K562 (cell line): ENCODE results near the gene TMA7B. TPM values are rescaled to one million over a fixed set of nuclear protein-coding genes. Genes with fewer than 3 reads are reported as not detected.
A peak's percentile ranks its signal among the peaks of the same experiment; 100 is the strongest.

Source experiments
- ATAC-seq: fragments of 200-7000 bp; cut with Tn5 transposase; 3 replicates; pipeline ENCODE4 v1.9.1; 2020; ENCODE audit warnings: moderate library complexity
- BruUV-seq: library from RNA; stranded (reverse); fragments of 400-500 nt; replicated peaks from 2 replicates; lab custom pipeline; 2021; lab: Mats Ljungman, UMichigan
- CTCF ChIA-PET: fragments of 300-600 bp; formaldehyde crosslinking; extraction: SDS; loops from one replicate; lab custom pipeline; 2021; ENCODE audit warnings: low intra/inter-chr PET ratio; lab: Yijun Ruan, JAX
- POLR2A ChIA-PET: fragments of 300-600, 350-650 bp; sonication (Branson Sonifier 250); formaldehyde crosslinking; extraction: SDS; loops from one replicate; lab custom pipeline; 2021; ENCODE audit warnings: antibody characterized with exemption, inconsistent platforms; lab: Yijun Ruan, JAX
- DNase-seq, 4 experiments: peaks; one replicate each; pipeline versions ENCODE4 v3.0.0 to v3.0.0-alpha.2; 2011 to 2018; ENCODE audit warnings: low spot score in 3 of 4, mixed read lengths in 3 of 4; ENCODE audit errors: extremely low read depth in 1 of 4
- FAIRE-seq: peaks from 2 replicates; lab custom pipeline; 2011; peaks lifted over from hg19 to GRCh38; lab: Jason Lieb, UNC
- H2AFZ ChIP-seq: 2 replicates; pipeline ENCODE4 v1.6.0; 2011; ENCODE audit warnings: low read depth, low read length, control low read depth, inconsistent platforms
- H3K27ac ChIP-seq: fragments of 200-600 bp; 3 replicates; pipeline ENCODE4 v1.8.0; 2011; ENCODE audit warnings: low read depth, mild to moderate bottlenecking, control low read depth, inconsistent platforms, low read length, moderate library complexity, mixed read lengths; ENCODE audit errors: extremely low read depth
- H3K27me3 ChIP-seq, 2 experiments: fragments of 300-600 bp in 1 of 2; 2 replicates in 1 of 2; 3 replicates in 1 of 2; pipeline versions ENCODE4 v1.6.0 to v1.8.0; 2011; ENCODE audit warnings: inconsistent platforms in 2 of 2, low read length in 2 of 2, mild to moderate bottlenecking in 1 of 2, mixed read lengths in 1 of 2, moderate library complexity in 1 of 2; ENCODE audit not compliant: control insufficient read depth in 2 of 2, insufficient read depth in 2 of 2
- H3K36me3 ChIP-seq: fragments of 300-600 bp; 3 replicates; pipeline ENCODE4 v1.8.0; 2011; ENCODE audit warnings: mild to moderate bottlenecking, low read length, inconsistent platforms; ENCODE audit not compliant: control insufficient read depth, insufficient read depth
- H3K4me1 ChIP-seq, 2 experiments: fragments of 200-600 bp in 1 of 2; replicated peaks in 1 of 2; 2 replicates in 1 of 2; 3 replicates in 1 of 2; pipeline versions ENCODE4 v1.5.1 to v1.8.0; 2011; ENCODE audit warnings: inconsistent platforms in 2 of 2, low read length in 2 of 2, mild to moderate bottlenecking in 1 of 2, mixed read lengths in 1 of 2, moderate library complexity in 1 of 2; ENCODE audit not compliant: control insufficient read depth in 2 of 2, insufficient read depth in 2 of 2
- H3K4me2 ChIP-seq: 2 replicates; pipeline ENCODE4 v1.6.1; 2011; ENCODE audit warnings: low read length, control low read depth, inconsistent platforms, mixed read lengths; ENCODE audit not compliant: insufficient read depth
- H3K4me3 ChIP-seq: fragments of 200-600 bp; sonication (generic), shearing (Covaris generic); 2 replicates; pipeline ENCODE4 v1.5.1; 2016; ENCODE audit warnings: control low read depth, inconsistent platforms
- H3K79me2 ChIP-seq: fragments of 200-600 bp; 3 replicates; pipeline ENCODE4 v1.8.0; 2011; ENCODE audit warnings: low read length, inconsistent platforms; ENCODE audit not compliant: control insufficient read depth, insufficient read depth
- H3K9ac ChIP-seq, 2 experiments: 2 replicates each; pipeline versions ENCODE4 v1.6.0 to v1.6.1; 2011; ENCODE audit warnings: low read depth in 2 of 2, low read length in 2 of 2, control low read depth in 1 of 2, inconsistent platforms in 1 of 2, mild to moderate bottlenecking in 1 of 2, mixed read lengths in 1 of 2; ENCODE audit not compliant: insufficient read depth in 1 of 2
- H3K9me1 ChIP-seq: one replicate; pipeline ENCODE4 v1.6.0; 2011; ENCODE audit warnings: inconsistent platforms, mild to moderate bottlenecking, low read length, moderate library complexity; ENCODE audit not compliant: control insufficient read depth, insufficient read depth
- H3K9me3 ChIP-seq: replicated peaks from 2 replicates; pipeline ENCODE4 v1.5.1; 2011; ENCODE audit warnings: low read depth, low read length, inconsistent platforms; ENCODE audit not compliant: control insufficient read depth, insufficient read depth
- H4K20me1 ChIP-seq: replicated peaks from 2 replicates; pipeline ENCODE4 v1.6.1; 2011; ENCODE audit warnings: low read length, inconsistent platforms, mixed read lengths; ENCODE audit not compliant: control insufficient read depth, insufficient read depth
- BRD9 ChIP-seq: fragments of 450-650 bp; IDR thresholded peaks from 2 replicates; pipeline ENCODE4 v1.6.1; 2018; ENCODE audit warnings: low read depth; ENCODE audit not compliant: partially characterized antibody
- NFIC ChIP-seq: fragments of 450-650 bp; IDR thresholded peaks from 2 replicates; pipeline ENCODE4 v1.6.1; 2017; ENCODE audit warnings: mild to moderate bottlenecking, inconsistent platforms
- RFX7 ChIP-seq: fragments of 250-450 bp; sonication (Bioruptor Pico); IDR thresholded peaks from 2 replicates; pipeline ENCODE4 v1.5.1; 2021; ENCODE audit warnings: mild to moderate bottlenecking
- TFAM ChIP-seq: fragments of 250-450 bp; sonication (Bioruptor Pico); conservative IDR thresholded peaks from 2 replicates; pipeline ENCODE4 v1.5.0; 2021; ENCODE audit warnings: mild to moderate bottlenecking, moderate library complexity
- ZNF121 ChIP-seq: sonication (generic); formaldehyde crosslinking; conservative IDR thresholded peaks from 2 replicates; pipeline ENCODE4 v1.8.0; 2022; ENCODE audit warnings: missing genetic modification reagents
- WGBS: fragments of 100-300 bp; shearing (Covaris generic); methylation state at CpG from one replicate; pipeline ENCODE4 v1.1.6; 2016; ENCODE audit warnings: low coverage, mixed read lengths; ENCODE audit not compliant: insufficient coverage; ENCODE audit errors: missing lambda C conversion rate; 5-methylcytosine and 5-hydroxymethylcytosine counted together
- in situ Hi-C: fragments of 300-500 bp; cut with MboI; formaldehyde crosslinking; loops from 4 replicates; pipeline ENCODE4 v1.15.0; 2018; ENCODE audit warnings: inconsistent platforms, mixed read lengths
- intact Hi-C: fragments of 100-400 bp; cut with micrococcal nuclease; formaldehyde crosslinking; loops from 2 replicates; pipeline ENCODE4 v1.14.2; 2022
- polyA plus RNA-seq, 8 experiments: library from polyadenylated mRNA; depleted of rRNA in 4 of 8; stranded (reverse) in 5 of 8; unstranded in 3 of 8; fragments of >200 nt; fragmentation: Nextera tagmentation in 2 of 8; fragmentation: Illumina TruSeq in 1 of 8; extraction: Ambion mirVana in 2 of 8; extraction: Trizol in 1 of 8; gene quantifications; 2 replicates each; pipeline versions ENCODE4 v1.2.1 to v1.2.3, GENCODE V29; 2011 to 2014; ENCODE audit warnings: inconsistent platforms in 1 of 8, missing spikeins in 1 of 8
- total RNA-seq, 7 experiments: library from RNA; depleted of rRNA in 6 of 7; stranded (reverse); fragments of >200 nt in 6 of 7; fragmentation: Illumina TruSeq in 2 of 7; extraction: Trizol in 2 of 7; gene quantifications; 2 replicates each; pipeline versions ENCODE4 v1.2.1 to v1.2.3, GENCODE V29; 2011 to 2021; ENCODE audit warnings: low replicate concordance in 1 of 7
- TF ChIP-seq, protein P1 (sequence below): sonication (generic); formaldehyde crosslinking; IDR thresholded peaks from 2 replicates; pipeline ENCODE4 v1.4.0; 2020; ENCODE audit warnings: mild to moderate bottlenecking, missing genetic modification reagents
- TF ChIP-seq, protein P2 (sequence below): sonication (generic); formaldehyde crosslinking; IDR thresholded peaks from 2 replicates; pipeline ENCODE4 v1.9.0; 2022; ENCODE audit warnings: mild to moderate bottlenecking, missing genetic modification reagents
- TF ChIP-seq, protein P3 (sequence below): fragments of 250-450 bp; sonication (Bioruptor Pico); IDR thresholded peaks from 2 replicates; pipeline ENCODE4 v1.4.0; 2020; ENCODE audit warnings: mild to moderate bottlenecking, moderate library complexity
- TF ChIP-seq, protein P4 (sequence below): fragments of 250-450 bp; sonication (Bioruptor Pico); IDR thresholded peaks from 2 replicates; pipeline ENCODE4 v1.5.0; 2021

The TMA7B gene
- total and polyA plus RNA-seq, 9 of the 15 experiments (the other 6 are each of a cell fraction or from before 2014, with no cell fraction given): 5.6 to 14.2 (median 11.8) TPM

DNA sequence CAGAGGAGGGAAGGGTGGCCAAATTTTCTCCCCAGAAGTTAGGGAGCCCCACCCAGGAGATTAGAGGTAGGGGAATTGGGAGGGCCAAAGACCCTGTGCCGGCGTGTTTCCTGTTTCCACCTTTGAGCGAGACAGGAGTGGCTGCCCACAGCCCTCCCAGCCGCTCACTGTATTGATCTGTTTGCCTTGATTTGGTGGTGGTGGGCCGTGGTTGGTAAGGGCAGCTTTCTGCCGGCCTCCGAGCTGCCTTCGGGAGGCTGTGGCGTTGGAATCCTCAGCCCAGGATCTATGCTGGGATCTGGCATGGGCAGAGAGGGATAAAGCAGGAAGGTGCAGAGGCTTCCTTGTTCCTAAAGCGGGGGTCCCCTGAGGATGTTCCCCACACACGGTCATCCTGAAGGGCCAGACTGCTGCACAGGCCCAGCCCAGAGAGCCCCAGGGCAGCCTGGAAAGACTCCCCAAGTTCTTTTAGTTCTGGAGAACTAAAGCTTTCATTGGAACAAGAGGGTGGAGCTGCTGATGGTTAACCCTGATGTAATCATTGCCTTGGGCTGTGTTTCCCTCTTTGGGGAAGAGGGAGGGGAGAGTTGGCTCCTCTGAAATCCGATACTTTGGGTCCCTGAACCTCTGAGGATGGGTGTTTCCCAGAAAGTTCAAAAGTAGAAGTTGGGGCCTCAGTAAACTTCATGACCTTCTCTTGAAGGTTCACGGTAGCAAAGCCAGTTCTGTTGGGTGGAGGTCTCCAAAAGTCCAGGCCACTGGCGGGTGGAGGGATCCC, 41.8 kb downstream of the TMA7B start (continued):
- TF ChIP-seq, protein P1, sequence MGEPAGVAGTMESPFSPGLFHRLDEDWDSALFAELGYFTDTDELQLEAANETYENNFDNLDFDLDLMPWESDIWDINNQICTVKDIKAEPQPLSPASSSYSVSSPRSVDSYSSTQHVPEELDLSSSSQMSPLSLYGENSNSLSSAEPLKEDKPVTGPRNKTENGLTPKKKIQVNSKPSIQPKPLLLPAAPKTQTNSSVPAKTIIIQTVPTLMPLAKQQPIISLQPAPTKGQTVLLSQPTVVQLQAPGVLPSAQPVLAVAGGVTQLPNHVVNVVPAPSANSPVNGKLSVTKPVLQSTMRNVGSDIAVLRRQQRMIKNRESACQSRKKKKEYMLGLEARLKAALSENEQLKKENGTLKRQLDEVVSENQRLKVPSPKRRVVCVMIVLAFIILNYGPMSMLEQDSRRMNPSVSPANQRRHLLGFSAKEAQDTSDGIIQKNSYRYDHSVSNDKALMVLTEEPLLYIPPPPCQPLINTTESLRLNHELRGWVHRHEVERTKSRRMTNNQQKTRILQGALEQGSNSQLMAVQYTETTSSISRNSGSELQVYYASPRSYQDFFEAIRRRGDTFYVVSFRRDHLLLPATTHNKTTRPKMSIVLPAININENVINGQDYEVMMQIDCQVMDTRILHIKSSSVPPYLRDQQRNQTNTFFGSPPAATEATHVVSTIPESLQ (CRISPR knock-in tag): no peak

DNA sequence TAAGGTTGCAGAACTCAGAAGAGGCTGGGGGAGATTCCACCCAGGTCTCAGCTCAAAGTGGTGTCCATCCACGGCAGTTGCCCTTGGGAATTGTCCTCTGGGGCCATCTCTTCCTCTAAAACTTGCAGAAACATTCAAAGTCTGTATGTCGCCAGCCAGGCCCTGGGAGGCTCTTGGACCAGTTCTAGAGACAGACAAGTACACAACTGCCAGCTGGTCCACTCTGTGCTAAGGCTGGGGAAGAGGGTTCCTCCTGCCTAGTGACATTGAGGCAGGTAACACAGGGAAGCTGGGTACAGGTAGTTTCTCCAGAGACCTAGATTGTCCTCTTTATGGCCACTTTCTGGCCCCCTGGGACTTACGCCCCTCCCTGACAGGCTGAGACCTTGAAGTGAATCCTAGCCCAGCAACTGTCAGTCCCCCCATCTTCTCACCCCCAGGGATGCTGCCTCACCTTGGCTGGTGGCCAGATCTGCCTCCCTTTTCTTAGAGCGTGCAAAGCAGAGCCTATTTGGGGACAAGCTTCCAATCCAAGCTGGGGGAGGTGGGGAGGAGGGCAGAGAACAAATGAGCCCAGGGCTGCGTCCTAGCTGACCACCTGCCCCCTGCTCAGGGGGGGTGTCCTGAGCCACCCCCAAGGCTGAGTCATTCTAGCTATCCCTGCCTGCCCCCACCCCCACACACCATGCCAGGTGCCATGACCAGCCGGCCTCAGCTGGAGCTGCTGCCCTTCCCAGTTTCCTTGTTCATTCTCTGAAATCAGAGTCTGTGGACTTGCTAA, 42.9 kb downstream of the TMA7B start:
- no TSS peak for BruUV-seq
- FAIRE-seq: no peak
- Histone ChIP-seq H2AFZ (no peak overlapping the region), H3K79me2 (no peaks in the 10 kb centered on the region), H3K27ac (no peak overlapping the region), H4K20me1 (no peaks in the 10 kb centered on the region; the same call in 1 of the 2 replicates), H3K27me3 (peaks cover 0 to 7% of the 10 kb centered on the region in 2 experiments; a peak in 1 of 5 replicates), H3K9ac (peak overlapping the region in 1 of 2 experiments; percentile 35; a peak in 2 of 4 replicates), H3K4me2 (no peak overlapping the region; the same call in 1 of the 2 replicates), H3K4me1 (peaks cover 42 to 49% of the 10 kb centered on the region in 2 experiments), H3K9me1 (no peaks in the 10 kb centered on the region), H3K36me3 (no peaks in the 10 kb centered on the region), H3K4me3 (no peak overlapping the region), H3K9me3 (no peaks in the 10 kb centered on the region)
- in situ Hi-C loops: no loop called here
- no peak for ATAC-seq
- intact Hi-C loops: no loop called here
- POLR2A ChIA-PET: interaction anchor here (1.6 kb wide), 1 partner anchor 20 kb away, joined by 3 read pairs; no protein-coding TSS in a partner anchor
- TF ChIP-seq ZNF121 (CRISPR knock-in tag) (no peak), NFIC (peak; percentile 78), BRD9 (no peak), RFX7 (CRISPR knock-in tag) (no peak), TFAM (CRISPR knock-in tag) (no peak)
- TF ChIP-seq, protein P2, sequence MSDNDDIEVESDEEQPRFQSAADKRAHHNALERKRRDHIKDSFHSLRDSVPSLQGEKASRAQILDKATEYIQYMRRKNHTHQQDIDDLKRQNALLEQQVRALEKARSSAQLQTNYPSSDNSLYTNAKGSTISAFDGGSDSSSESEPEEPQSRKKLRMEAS (CRISPR knock-in tag): no peak
- TF ChIP-seq, protein P3, sequence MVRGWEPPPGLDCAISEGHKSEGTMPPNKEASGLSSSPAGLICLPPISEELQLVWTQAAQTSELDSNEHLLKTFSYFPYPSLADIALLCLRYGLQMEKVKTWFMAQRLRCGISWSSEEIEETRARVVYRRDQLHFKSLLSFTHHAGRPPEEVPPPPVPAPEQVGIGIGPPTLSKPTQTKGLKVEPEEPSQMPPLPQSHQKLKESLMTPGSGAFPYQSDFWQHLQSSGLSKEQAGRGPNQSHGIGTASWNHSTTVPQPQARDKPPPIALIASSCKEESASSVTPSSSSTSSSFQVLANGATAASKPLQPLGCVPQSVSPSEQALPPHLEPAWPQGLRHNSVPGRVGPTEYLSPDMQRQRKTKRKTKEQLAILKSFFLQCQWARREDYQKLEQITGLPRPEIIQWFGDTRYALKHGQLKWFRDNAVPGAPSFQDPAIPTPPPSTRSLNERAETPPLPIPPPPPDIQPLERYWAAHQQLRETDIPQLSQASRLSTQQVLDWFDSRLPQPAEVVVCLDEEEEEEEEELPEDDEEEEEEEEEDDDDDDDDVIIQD (CRISPR knock-in tag): no peak
- TF ChIP-seq, protein P4, sequence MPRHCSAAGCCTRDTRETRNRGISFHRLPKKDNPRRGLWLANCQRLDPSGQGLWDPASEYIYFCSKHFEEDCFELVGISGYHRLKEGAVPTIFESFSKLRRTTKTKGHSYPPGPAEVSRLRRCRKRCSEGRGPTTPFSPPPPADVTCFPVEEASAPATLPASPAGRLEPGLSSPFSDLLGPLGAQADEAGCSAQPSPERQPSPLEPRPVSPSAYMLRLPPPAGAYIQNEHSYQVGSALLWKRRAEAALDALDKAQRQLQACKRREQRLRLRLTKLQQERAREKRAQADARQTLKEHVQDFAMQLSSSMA (CRISPR knock-in tag): no peak
- WGBS: 57% methylated on average over 6 of the region's 6 CpGs
- CTCF ChIA-PET: no interaction called here
- DNase-seq: no peak
